GM19240 (cell line): ENCODE results near the gene RTL10.
"Not testable (repeated sequence)": the region's sequence is repeated elsewhere in the genome, so short reads cannot be mapped to it uniquely, and the experiment has no call there.

Experiments
- DNase-seq: peaks from one replicate; pipeline ENCODE4 v3.0.0; 2011; ENCODE audit warnings: low spot score; ENCODE audit not compliant: insufficient read length

The RTL10 gene

GRCh38 chr22:19845054-19845722 lies 9.5 kb downstream of the RTL10 start:
- no peak for DNase-seq

GRCh38 chr22:19844377-19845053 lies 10.2 kb downstream of the RTL10 start:
- no peak for DNase-seq

- no peak for DNase-seq
Measured at GRCh38 chr22:19843857-19844376, 10.8 kb downstream of the RTL10 start.

GRCh38 chr22:19843107-19843856 lies 11.4 kb downstream of the RTL10 start:
- no peak for DNase-seq

GRCh38 chr22:19842393-19843106 lies 12.1 kb downstream of the RTL10 start:
- DNase-seq: no peak

- no peak for DNase-seq
Measured at GRCh38 chr22:19841641-19842392, 12.9 kb downstream of the RTL10 start.

GRCh38 chr22:19840955-19841640 lies 13.6 kb downstream of the RTL10 start:
- no peak for DNase-seq

GRCh38 chr22:19840059-19840458 lies 14.6 kb downstream of the RTL10 start:
- no peak for DNase-seq

- DNase-seq: no peak
Measured at GRCh38 chr22:19837915-19838314, 16.8 kb downstream of the RTL10 start.

GRCh38 chr22:19836512-19836911 lies 18.2 kb downstream of the RTL10 start:
- DNase-seq: no peak

GRCh38 chr22:19834599-19834998 lies 20.1 kb downstream of the RTL10 start:
- DNase-seq: no peak

- DNase-seq: not testable (repeated sequence)
Measured at GRCh38 chr22:19833327-19833726, 21.3 kb downstream of the RTL10 start.

GRCh38 chr22:19832476-19833108 lies 22.1 kb downstream of the RTL10 start:
- no peak for DNase-seq

GRCh38 chr22:19831979-19832378 lies 22.7 kb downstream of the RTL10 start:
- DNase-seq: not testable (repeated sequence)

GRCh38 chr22:19831016-19831415 lies 23.7 kb downstream of the RTL10 start:
- DNase-seq: no peak

GRCh38 chr22:19828035-19828401 lies 26.7 kb downstream of the RTL10 start:
- DNase-seq: no peak

GRCh38 chr22:19827341-19828034 lies 27.2 kb downstream of the RTL10 start:
- no peak for DNase-seq

- no peak for DNase-seq
Measured at GRCh38 chr22:19826619-19826950, 28.1 kb downstream of the RTL10 start.

- DNase-seq: no peak
Measured at GRCh38 chr22:19825904-19826618, 28.6 kb downstream of the RTL10 start.
